K562 treated with DMSO at 1 percent for 12 hours (cell line): Measurements from ENCODE around the gene IGSF10. TPM values are rescaled to one million over a fixed set of nuclear protein-coding genes. Genes with fewer than 3 reads are reported as not detected.

Source experiments
- total RNA-seq: library from RNA; unstranded; fragments of 300-600 nt; gene quantifications from 2 replicates; pipeline ENCODE4 v1.2.3, GENCODE V29; 2022; ENCODE audit not compliant: insufficient read depth

Gene IGSF10, protein sequence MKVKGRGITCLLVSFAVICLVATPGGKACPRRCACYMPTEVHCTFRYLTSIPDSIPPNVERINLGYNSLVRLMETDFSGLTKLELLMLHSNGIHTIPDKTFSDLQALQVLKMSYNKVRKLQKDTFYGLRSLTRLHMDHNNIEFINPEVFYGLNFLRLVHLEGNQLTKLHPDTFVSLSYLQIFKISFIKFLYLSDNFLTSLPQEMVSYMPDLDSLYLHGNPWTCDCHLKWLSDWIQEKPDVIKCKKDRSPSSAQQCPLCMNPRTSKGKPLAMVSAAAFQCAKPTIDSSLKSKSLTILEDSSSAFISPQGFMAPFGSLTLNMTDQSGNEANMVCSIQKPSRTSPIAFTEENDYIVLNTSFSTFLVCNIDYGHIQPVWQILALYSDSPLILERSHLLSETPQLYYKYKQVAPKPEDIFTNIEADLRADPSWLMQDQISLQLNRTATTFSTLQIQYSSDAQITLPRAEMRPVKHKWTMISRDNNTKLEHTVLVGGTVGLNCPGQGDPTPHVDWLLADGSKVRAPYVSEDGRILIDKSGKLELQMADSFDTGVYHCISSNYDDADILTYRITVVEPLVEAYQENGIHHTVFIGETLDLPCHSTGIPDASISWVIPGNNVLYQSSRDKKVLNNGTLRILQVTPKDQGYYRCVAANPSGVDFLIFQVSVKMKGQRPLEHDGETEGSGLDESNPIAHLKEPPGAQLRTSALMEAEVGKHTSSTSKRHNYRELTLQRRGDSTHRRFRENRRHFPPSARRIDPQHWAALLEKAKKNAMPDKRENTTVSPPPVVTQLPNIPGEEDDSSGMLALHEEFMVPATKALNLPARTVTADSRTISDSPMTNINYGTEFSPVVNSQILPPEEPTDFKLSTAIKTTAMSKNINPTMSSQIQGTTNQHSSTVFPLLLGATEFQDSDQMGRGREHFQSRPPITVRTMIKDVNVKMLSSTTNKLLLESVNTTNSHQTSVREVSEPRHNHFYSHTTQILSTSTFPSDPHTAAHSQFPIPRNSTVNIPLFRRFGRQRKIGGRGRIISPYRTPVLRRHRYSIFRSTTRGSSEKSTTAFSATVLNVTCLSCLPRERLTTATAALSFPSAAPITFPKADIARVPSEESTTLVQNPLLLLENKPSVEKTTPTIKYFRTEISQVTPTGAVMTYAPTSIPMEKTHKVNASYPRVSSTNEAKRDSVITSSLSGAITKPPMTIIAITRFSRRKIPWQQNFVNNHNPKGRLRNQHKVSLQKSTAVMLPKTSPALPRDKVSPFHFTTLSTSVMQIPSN (N-terminal part only)
- 0.37 TPM in 1 of 2 replicates, not detected in the other for total RNA-seq

GRCh38 chr3:151460774-151461450 is at the start of gene IGSF10:
IGSF10 (minus strand) TSS chr3:151461061; CDS start chr3:151458709, 2,352 bp downstream.

Other genes with a start within 250 kb of the IGSF10 start
- not detected in 2 replicates for gene P2RY14, start 182.5 kb downstream of the IGSF10 start, total RNA-seq
- gene GPR87, start 144.2 kb downstream of the IGSF10 start, total RNA-seq, result not detected in 2 replicates
- gene P2RY13, start 131.5 kb downstream of the IGSF10 start, total RNA-seq, result not detected in 2 replicates
- not detected in 2 replicates for gene P2RY12, start 76.3 kb downstream of the IGSF10 start, total RNA-seq